OCI-LY7 (cell line): ENCODE data around the gene CNOT6. TPM values are rescaled to one million over a fixed set of nuclear protein-coding genes. Genes with fewer than 3 reads are reported as not detected.

Source experiments
- BruUV-seq: library from RNA; stranded (reverse); fragments of 400-500 nt; replicated peaks from 2 replicates; lab custom pipeline; 2021; lab: Mats Ljungman, UMichigan
- CTCF ChIA-PET: fragments of 300-600 bp; sonication (Branson Sonifier 250); formaldehyde crosslinking; loops from one replicate; lab custom pipeline; 2022; ENCODE audit warnings: antibody characterized with exemption; ENCODE audit not compliant: unreplicated experiment; lab: Charles Lee
- POLR2A ChIA-PET: fragments of 300-600 bp; sonication (Branson Sonifier 250); formaldehyde crosslinking; loops from one replicate; lab custom pipeline; 2022; ENCODE audit warnings: antibody characterized with exemption; lab: Charles Lee
- DNase-seq: peaks from one replicate; pipeline ENCODE4 v3.0.0-alpha.2; 2015; ENCODE audit warnings: low spot score
- H2AFZ ChIP-seq: fragments of 200-600 bp; sonication (generic), shearing (Covaris generic); 2 replicates; pipeline ENCODE4 v1.6.1; 2014; ENCODE audit warnings: mild to moderate bottlenecking, antibody characterized with exemption, low read length, moderate library complexity
- H3K27ac ChIP-seq: fragments of 200-600 bp; sonication (generic); 2 replicates; pipeline ENCODE4 v1.5.1; 2014; ENCODE audit warnings: mixed run types, low read depth, mild to moderate bottlenecking, moderate library complexity, low read length, inconsistent platforms; ENCODE audit not compliant: poor library complexity, severe bottlenecking
- H3K36me3 ChIP-seq: fragments of 200-600 bp; sonication (generic); 2 replicates; pipeline ENCODE4 v1.6.1; 2014; ENCODE audit warnings: mild to moderate bottlenecking, antibody characterized with exemption, low read length, moderate library complexity, mixed read lengths; ENCODE audit not compliant: insufficient read depth
- H3K4me1 ChIP-seq: fragments of 200-600 bp; sonication (generic); 2 replicates; pipeline ENCODE4 v1.5.1; 2014; ENCODE audit warnings: mild to moderate bottlenecking, low read length; ENCODE audit not compliant: insufficient read depth, poor library complexity, severe bottlenecking
- H3K4me2 ChIP-seq: fragments of 200-600 bp; sonication (generic); 2 replicates; pipeline ENCODE4 v1.6.1; 2014; ENCODE audit warnings: mild to moderate bottlenecking, low read length
- H3K4me3 ChIP-seq: fragments of 200-600 bp; sonication (generic); 2 replicates; pipeline ENCODE4 v1.5.1; 2014; ENCODE audit warnings: mild to moderate bottlenecking, low read depth, low read length; ENCODE audit not compliant: poor library complexity, severe bottlenecking
- H3K79me2 ChIP-seq: fragments of 200-600 bp; sonication (generic); 2 replicates; pipeline ENCODE4 v1.6.1; 2016; ENCODE audit warnings: low read depth, mild to moderate bottlenecking, low read length, moderate library complexity, mixed read lengths; ENCODE audit not compliant: insufficient read depth
- H3K9me2 ChIP-seq: fragments of 200-600 bp; sonication (generic); 2 replicates; pipeline ENCODE4 v1.6.1; 2016; ENCODE audit warnings: mild to moderate bottlenecking, low read length, mixed read lengths; ENCODE audit not compliant: insufficient read depth
- H3K9me3 ChIP-seq: fragments of 200-600 bp; sonication (generic); 2 replicates; pipeline ENCODE4 v1.6.1; 2014; ENCODE audit warnings: mild to moderate bottlenecking, mixed run types, low read length, mixed read lengths
- H4K20me1 ChIP-seq: fragments of 200-600 bp; sonication (generic); 2 replicates; pipeline ENCODE4 v1.6.1; 2014; ENCODE audit warnings: mild to moderate bottlenecking, antibody characterized with exemption, low read length, moderate library complexity, mixed read lengths; ENCODE audit not compliant: insufficient read depth
- CTCF ChIP-seq: fragments of 200-600 bp; sonication (generic); conservative IDR thresholded peaks from 2 replicates; pipeline ENCODE4 v1.5.1; 2014; ENCODE audit warnings: mild to moderate bottlenecking, antibody characterized with exemption, low read length, moderate library complexity, mixed read lengths
- EZH2phosphoT487 ChIP-seq: fragments of 200-600 bp; sonication (generic); IDR thresholded peaks from 2 replicates; pipeline ENCODE4 v1.6.1; 2018; ENCODE audit warnings: low read depth, borderline replicate concordance, mild to moderate bottlenecking, mixed run types, antibody characterized with exemption, low read length, moderate library complexity, mixed read lengths
- intact Hi-C: fragments of 100-400 bp; cut with micrococcal nuclease; formaldehyde crosslinking; loops from one replicate; pipeline ENCODE4 v1.10.0; 2022; ENCODE audit not compliant: unreplicated experiment
- total RNA-seq, 2 experiments: library from RNA; depleted of rRNA in 1 of 2; stranded (reverse); fragments of >200 nt in 1 of 2; shearing (Covaris generic) in 1 of 2; gene quantifications; 2 replicates each; pipeline ENCODE4 v1.2.3, GENCODE V29; 2014 to 2022

CNOT6 gene
- total RNA-seq, 2 experiments from 2014 or later: 9.4 to 30.1 TPM

- DNase-seq: no peak
- Histone ChIP-seq H4K20me1 (peaks cover 41% of the 10 kb centered on the region), H3K36me3 (peaks cover 26% of the 10 kb centered on the region), H3K4me2 (no peak overlapping the region), H2AFZ (no peak overlapping the region), H3K79me2 (peaks cover 94% of the 10 kb centered on the region), H3K4me1 (peaks cover 7% of the 10 kb centered on the region), H3K9me2 (no peaks in the 10 kb centered on the region), H3K4me3 (no peak overlapping the region), H3K27ac (no peak overlapping the region), H3K9me3 (no peaks in the 10 kb centered on the region)
- intact Hi-C loops: no loop called here
- ChIA-PET POLR2A (interaction anchor here (0.6 kb wide), 1 partner anchor 92 kb away, joined by 4 read pairs; no protein-coding TSS in a partner anchor), CTCF (no interaction called here)
- TF ChIP-seq EZH2phosphoT487 (no peak), CTCF (no peak)
- BruUV-seq: no TSS peak
These were observed 27.4 kb downstream of the CNOT6 start for GRCh38 chr5:180521591-180521990.

DNA sequence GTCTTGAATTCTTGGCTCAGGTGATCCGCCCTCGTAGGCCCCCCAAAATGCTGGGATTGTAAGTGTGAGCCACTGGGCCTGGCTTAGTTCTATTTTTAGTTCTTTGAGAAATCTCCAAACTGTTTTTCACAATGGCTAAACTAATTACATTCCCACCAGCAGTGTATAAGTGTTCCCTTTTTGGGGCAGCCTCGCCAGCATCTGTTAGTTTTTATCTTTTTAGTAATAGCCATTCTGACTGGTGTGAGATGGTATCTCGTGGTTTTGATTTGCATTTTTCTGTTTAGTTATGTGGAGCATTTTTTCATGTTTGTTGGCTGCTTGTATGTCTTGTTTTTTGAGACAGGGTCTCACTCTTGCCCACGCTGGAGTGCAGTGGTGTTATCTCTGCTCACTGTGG lies 28.2 kb downstream of the CNOT6 start:
- Histone ChIP-seq H4K20me1 (peaks cover 41% of the 10 kb centered on the region), H3K79me2 (peaks cover 94% of the 10 kb centered on the region), H3K4me3 (no peak overlapping the region), H2AFZ (no peak overlapping the region), H3K9me2 (no peaks in the 10 kb centered on the region), H3K9me3 (no peaks in the 10 kb centered on the region), H3K4me1 (peaks cover 7% of the 10 kb centered on the region), H3K36me3 (peaks cover 25% of the 10 kb centered on the region), H3K4me2 (no peak overlapping the region), H3K27ac (no peak overlapping the region)
- intact Hi-C loops: no loop called here
- POLR2A ChIA-PET: interaction anchor here (0.6 kb wide), 1 partner anchor 92 kb away, joined by 4 read pairs; no protein-coding TSS in a partner anchor
- CTCF ChIA-PET: no interaction called here
- TF ChIP-seq CTCF (no peak), EZH2phosphoT487 (no peak)
- no TSS peak for BruUV-seq
- no peak for DNase-seq

- POLR2A ChIA-PET: interaction anchor here (0.6 kb wide), 1 partner anchor 14 kb away, joined by 3 read pairs; no protein-coding TSS in a partner anchor
- Histone ChIP-seq H3K36me3 (peaks cover 35% of the 10 kb centered on the region), H2AFZ (no peak overlapping the region), H3K4me3 (no peak overlapping the region), H4K20me1 (peaks cover 36% of the 10 kb centered on the region), H3K9me2 (no peaks in the 10 kb centered on the region), H3K4me2 (no peak overlapping the region), H3K79me2 (peaks cover 91% of the 10 kb centered on the region), H3K27ac (no peak overlapping the region), H3K9me3 (no peaks in the 10 kb centered on the region), H3K4me1 (peaks cover 7% of the 10 kb centered on the region)
- CTCF ChIA-PET: no interaction called here
- TF ChIP-seq EZH2phosphoT487 (no peak), CTCF (no peak)
- DNase-seq: no peak
- no TSS peak for BruUV-seq
- intact Hi-C loops: no loop called here
These were observed 29.7 kb downstream of the CNOT6 start for GRCh38 chr5:180523629-180524466.
